ENCODE measurements around the gene IGFBP1.

DNA sequence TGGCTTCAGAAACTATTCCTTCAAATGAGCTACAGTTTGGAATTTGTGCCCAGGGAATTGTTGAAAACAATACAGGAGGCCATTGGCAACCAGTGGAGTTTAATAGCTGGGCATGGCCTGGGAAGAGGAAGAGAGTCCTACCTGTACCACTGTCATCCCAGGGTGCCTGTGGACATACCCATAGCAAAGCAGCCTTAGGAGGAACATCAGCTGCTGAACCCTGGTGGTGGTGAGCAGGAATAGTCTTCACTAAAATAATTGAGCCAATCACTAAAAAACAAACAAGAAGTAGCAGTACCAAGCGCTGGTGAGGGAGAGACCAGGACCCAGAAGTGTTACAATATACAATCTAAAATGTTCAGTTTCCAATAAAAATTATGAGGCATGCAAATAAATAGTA lies 14.5 kb downstream of the IGFBP1 start:
- TF ChIP-seq EP300 (IDR thresholded peaks at IDR 0.05): no peak
- TF ChIP-seq, protein P1, sequence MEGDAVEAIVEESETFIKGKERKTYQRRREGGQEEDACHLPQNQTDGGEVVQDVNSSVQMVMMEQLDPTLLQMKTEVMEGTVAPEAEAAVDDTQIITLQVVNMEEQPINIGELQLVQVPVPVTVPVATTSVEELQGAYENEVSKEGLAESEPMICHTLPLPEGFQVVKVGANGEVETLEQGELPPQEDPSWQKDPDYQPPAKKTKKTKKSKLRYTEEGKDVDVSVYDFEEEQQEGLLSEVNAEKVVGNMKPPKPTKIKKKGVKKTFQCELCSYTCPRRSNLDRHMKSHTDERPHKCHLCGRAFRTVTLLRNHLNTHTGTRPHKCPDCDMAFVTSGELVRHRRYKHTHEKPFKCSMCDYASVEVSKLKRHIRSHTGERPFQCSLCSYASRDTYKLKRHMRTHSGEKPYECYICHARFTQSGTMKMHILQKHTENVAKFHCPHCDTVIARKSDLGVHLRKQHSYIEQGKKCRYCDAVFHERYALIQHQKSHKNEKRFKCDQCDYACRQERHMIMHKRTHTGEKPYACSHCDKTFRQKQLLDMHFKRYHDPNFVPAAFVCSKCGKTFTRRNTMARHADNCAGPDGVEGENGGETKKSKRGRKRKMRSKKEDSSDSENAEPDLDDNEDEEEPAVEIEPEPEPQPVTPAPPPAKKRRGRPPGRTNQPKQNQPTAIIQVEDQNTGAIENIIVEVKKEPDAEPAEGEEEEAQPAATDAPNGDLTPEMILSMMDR (IDR thresholded peaks at IDR 0.05): no peak
- no peak for TF ChIP-seq POLR2A (IDR thresholded peaks at IDR 0.05)
